GM13976 (cell line): ENCODE measurements around the gene DGKB.

Experiments
- DNase-seq: peaks from one replicate; pipeline ENCODE4 v3.0.0; 2012; ENCODE audit warnings: low spot score
- CTCF ChIP-seq: IDR thresholded peaks from 2 replicates; pipeline ENCODE4 v1.5.1; 2012; ENCODE audit warnings: borderline replicate concordance, mild to moderate bottlenecking; ENCODE audit not compliant: insufficient read depth; ENCODE audit errors: extremely low read depth, missing control alignments, control extremely low read depth
- in situ Hi-C: fragments of 300-500 bp; cut with MboI; formaldehyde crosslinking; loops from one replicate; pipeline ENCODE4 v1.12.0; 2022; ENCODE audit warnings: low sequenced_read_pairs, mixed read lengths, inconsistent platforms; ENCODE audit not compliant: unreplicated experiment

Gene DGKB

GRCh38 chr7:14836006-14836405 is 66.5 kb downstream of the DGKB start:
- in situ Hi-C loops, result no loop called here
- DNase-seq, result no peak
- TF ChIP-seq CTCF, result no peak

GRCh38 chr7:14835384-14835783 is 67.2 kb downstream of the DGKB start:
- in situ Hi-C loops, result no loop called here
- DNase-seq, result no peak
- TF ChIP-seq CTCF, result no peak

- in situ Hi-C loops, result no loop called here
- TF ChIP-seq CTCF, result no peak
- no peak for DNase-seq
These were observed 67.7 kb downstream of the DGKB start for GRCh38 chr7:14834883-14835282.

GRCh38 chr7:14834456-14834855 is 68.1 kb downstream of the DGKB start:
- no peak for TF ChIP-seq CTCF
- DNase-seq, result no peak
- in situ Hi-C loops, result no loop called here

GRCh38 chr7:14833707-14834106 is 68.8 kb downstream of the DGKB start:
- no peak for DNase-seq
- in situ Hi-C loops, result no loop called here
- no peak for TF ChIP-seq CTCF

GRCh38 chr7:14828053-14828452 is 74.5 kb downstream of the DGKB start:
- in situ Hi-C loops, result no loop called here
- TF ChIP-seq CTCF, result no peak

GRCh38 chr7:14826426-14826825 is 76.1 kb downstream of the DGKB start:
- DNase-seq, result no peak
- TF ChIP-seq CTCF, result no peak
- in situ Hi-C loops, result no loop called here

More at GRCh38 chr7:14828053-14828452, 74.5 kb downstream of the DGKB start:
- no peak for DNase-seq
